Activated naive CD8-positive, alpha-beta T cell treated with anti-CD3 and anti-CD28 coated beads, Interleukin-2, amount 10 ng/mL, durations not matched to agents 7 days and 5 days (primary cell): Measurements from ENCODE around the gene DOCK6. TPM values are rescaled to one million over a fixed set of nuclear protein-coding genes. Genes with fewer than 3 reads are reported as not detected.

ENCODE experiments used
- ATAC-seq: fragments of 150-1000 bp; cut with Tn5 transposase; one replicate; pipeline ENCODE4 v1.10.0; 2021; ENCODE audit warnings: low read depth, moderate library complexity
- POLR2A ChIA-PET: fragments of 350-600 bp; sonication (Branson Sonifier 250); formaldehyde crosslinking; loops from one replicate; lab custom pipeline; 2021; ENCODE audit warnings: antibody characterized with exemption; lab: Charles Lee
- DNase-seq: peaks from one replicate; pipeline ENCODE4 v3.0.0; 2021
- H3K27ac Mint-ChIP-seq: one replicate; pipeline ENCODE4 v1.8.0; 2022; ENCODE audit warnings: mild to moderate bottlenecking, mixed read lengths
- H3K27me3 Mint-ChIP-seq: one replicate; pipeline ENCODE4 v1.8.0; 2022; ENCODE audit warnings: mild to moderate bottlenecking, moderate library complexity, mixed read lengths
- H3K36me3 Mint-ChIP-seq: one replicate; pipeline ENCODE4 v1.8.0; 2021; ENCODE audit warnings: mild to moderate bottlenecking, mixed read lengths
- H3K4me1 Mint-ChIP-seq: one replicate; pipeline ENCODE4 v1.8.0; 2021; ENCODE audit warnings: mixed read lengths
- H3K4me3 Mint-ChIP-seq: one replicate; pipeline ENCODE4 v1.8.0; 2022; ENCODE audit warnings: mild to moderate bottlenecking, moderate library complexity, mixed read lengths
- H3K9me3 Mint-ChIP-seq: one replicate; pipeline ENCODE4 v1.8.0; 2021; ENCODE audit warnings: mixed read lengths
- total RNA-seq, 2 experiments: library from RNA; stranded (reverse); gene quantifications; one replicate each; pipeline ENCODE4 v1.2.3, GENCODE V29; 2021

DOCK6 gene
- total RNA-seq, 2 experiments from 2014 or later, result 0.43 to 0.72 TPM

DNA sequence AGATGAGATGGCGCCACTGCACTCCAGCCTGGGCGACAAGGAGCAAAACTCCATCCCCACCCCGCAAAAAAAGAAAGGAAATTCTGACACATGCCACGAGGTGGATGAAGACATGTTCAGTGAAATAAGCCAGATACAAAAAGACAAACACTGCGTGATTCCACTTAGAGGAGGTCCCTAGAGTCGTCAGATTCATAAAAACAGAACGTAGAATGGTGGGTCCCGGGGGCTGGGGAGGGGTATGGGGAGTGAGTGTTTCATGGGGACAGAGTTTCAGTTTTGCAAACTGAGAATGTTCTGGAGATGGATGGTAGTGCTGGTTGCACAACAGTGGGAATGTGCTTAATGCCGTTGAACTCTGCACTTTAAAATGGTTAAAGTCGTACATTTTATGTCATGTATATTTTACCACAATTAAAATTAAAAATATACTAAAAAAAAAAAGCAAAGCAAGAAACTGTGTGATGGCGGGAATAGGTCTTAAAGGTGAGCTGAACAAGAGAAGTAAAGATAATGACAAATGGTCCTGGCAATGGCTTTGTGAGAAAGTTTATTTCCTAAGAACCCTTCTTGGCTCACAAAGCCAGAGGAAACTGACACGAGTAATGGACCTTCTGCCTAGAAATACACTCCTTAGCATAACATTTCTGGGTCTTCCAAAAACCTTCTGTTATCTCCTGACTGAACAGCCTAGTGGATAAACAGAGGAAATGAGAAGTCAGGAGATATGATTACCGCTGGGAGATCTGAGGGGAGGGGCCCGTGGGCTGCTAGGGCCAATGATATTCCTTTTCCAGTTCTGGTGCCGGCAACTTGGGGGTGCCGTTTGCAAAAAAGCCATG is 102.5 kb downstream of the DOCK6 start:
- no peaks in the 10 kb centered on the region for H3K36me3 Mint-ChIP-seq
- POLR2A ChIA-PET, result no interaction called here
- DNase-seq (no peak), ATAC-seq (no peak)
- no peak overlapping the region for H3K4me3 Mint-ChIP-seq
- peaks cover 2% of the 10 kb centered on the region for H3K27me3 Mint-ChIP-seq
- H3K27ac Mint-ChIP-seq, result no peak overlapping the region
- H3K9me3 Mint-ChIP-seq, result no peaks in the 10 kb centered on the region
- peaks cover 6% of the 10 kb centered on the region for H3K4me1 Mint-ChIP-seq

- peaks cover 2% of the 10 kb centered on the region for H3K27me3 Mint-ChIP-seq
- H3K36me3 Mint-ChIP-seq, result peaks cover 18% of the 10 kb centered on the region
- no peaks in the 10 kb centered on the region for H3K9me3 Mint-ChIP-seq
- peak; percentile 89 for DNase-seq
- H3K4me1 Mint-ChIP-seq, result peaks cover 18% of the 10 kb centered on the region
- H3K27ac Mint-ChIP-seq, result peak within 1 kb of the TSS; percentile 93
- POLR2A ChIA-PET, result interaction anchor here (0.6 to 2.1 kb wide), 12 partner anchors 8 to 248 kb away, joined by 3 to 13 read pairs (median 4); partner anchors contain the start of genes LDLR and SWSAP1
- H3K4me3 Mint-ChIP-seq, result peak within 1 kb of the TSS; percentile 92
- ATAC-seq, result peak; percentile 100
Observed at GRCh38 chr19:11155373-11156120, 106.8 kb downstream of the DOCK6 start, which contains the start of gene SPC24. SPC24 (minus strand) TSS chr19:11155782; CDS start chr19:11155776, 6 bp downstream.

DNA sequence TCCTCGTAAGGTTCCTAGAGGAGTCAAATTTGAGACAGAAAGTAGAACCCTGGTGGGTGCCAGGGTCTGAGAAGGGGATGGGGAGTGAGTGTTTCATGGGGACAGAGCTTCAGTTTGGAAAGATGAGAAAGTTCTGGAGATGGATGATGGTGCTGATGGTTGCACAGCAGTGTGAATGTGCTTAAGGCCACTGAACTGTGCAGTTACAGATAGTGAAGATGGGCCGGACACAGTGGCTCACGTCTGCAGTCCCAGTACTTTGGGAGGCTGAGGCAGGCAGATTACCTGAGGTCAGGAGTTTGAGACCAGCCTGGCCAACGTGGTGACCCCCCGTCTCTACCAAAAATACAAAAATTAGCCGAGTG is 107.7 kb downstream of the DOCK6 start:
- no peak for ATAC-seq
- POLR2A ChIA-PET, result interaction anchor here (0.7 to 2.1 kb wide), 6 partner anchors 11 to 220 kb away, joined by 3 to 13 read pairs (median 4); partner anchors contain the start of genes LDLR and SWSAP1
- H3K27ac Mint-ChIP-seq, result peak overlapping the region; percentile 93
- H3K4me1 Mint-ChIP-seq, result peaks cover 18% of the 10 kb centered on the region
- peak overlapping the region; percentile 92 for H3K4me3 Mint-ChIP-seq
- no peaks in the 10 kb centered on the region for H3K27me3 Mint-ChIP-seq
- H3K36me3 Mint-ChIP-seq, result peaks cover 18% of the 10 kb centered on the region
- DNase-seq, result no peak
- no peaks in the 10 kb centered on the region for H3K9me3 Mint-ChIP-seq

DNA sequence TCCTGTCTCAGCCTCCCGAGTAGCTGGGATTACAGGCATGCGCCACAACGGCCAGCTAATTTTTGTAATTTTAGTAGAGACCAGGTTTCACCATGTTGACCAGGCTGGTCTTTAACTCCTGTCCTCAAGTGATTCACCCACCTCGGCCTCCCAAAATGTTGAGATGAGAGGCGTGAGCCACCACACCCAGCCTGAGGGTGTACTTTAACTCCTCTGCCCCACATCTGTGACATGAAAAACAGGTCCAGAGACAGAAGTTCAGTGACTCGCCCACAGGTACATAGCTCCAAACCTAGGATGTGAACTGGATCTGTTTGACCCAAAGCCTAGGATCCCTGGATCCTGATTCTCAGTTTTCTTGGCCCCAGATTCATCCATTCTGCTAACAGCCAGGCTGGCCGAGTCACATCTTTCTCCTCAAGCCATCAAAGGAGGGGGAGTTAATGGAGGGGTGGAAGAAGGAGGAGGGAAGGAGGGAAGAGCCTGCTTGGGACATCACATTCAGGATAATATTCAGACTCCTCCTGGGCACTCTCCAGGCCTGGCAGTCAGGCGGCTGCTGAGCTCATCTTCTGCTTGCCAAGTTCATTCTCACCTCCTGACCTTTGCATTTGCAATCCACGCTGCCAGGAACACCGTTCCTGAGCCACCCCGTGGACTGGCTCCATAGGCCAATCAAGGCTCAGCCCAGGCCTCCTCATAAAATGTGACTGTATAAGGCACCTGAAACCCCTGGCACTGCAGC is 109.8 kb downstream of the DOCK6 start:
- peaks cover 18% of the 10 kb centered on the region for H3K4me1 Mint-ChIP-seq
- H3K27ac Mint-ChIP-seq, result no peak overlapping the region
- H3K4me3 Mint-ChIP-seq, result peak overlapping the region; percentile 17
- DNase-seq (no peak), ATAC-seq (no peak)
- POLR2A ChIA-PET, result no interaction called here
- no peaks in the 10 kb centered on the region for H3K27me3 Mint-ChIP-seq
- peaks cover 37% of the 10 kb centered on the region for H3K36me3 Mint-ChIP-seq
- no peaks in the 10 kb centered on the region for H3K9me3 Mint-ChIP-seq

GRCh38 chr19:11151181-11151580 is 111.1 kb downstream of the DOCK6 start:
- peaks cover 48% of the 10 kb centered on the region for H3K36me3 Mint-ChIP-seq
- no peaks in the 10 kb centered on the region for H3K27me3 Mint-ChIP-seq
- H3K27ac Mint-ChIP-seq, result no peak overlapping the region
- DNase-seq, result no peak
- peaks cover 14% of the 10 kb centered on the region for H3K4me1 Mint-ChIP-seq
- H3K4me3 Mint-ChIP-seq, result no peak overlapping the region
- POLR2A ChIA-PET, result interaction anchor here (0.7 to 1.2 kb wide), 3 partner anchors 9 to 13 kb away, joined by 3 to 6 read pairs (median 4); no protein-coding TSS in a partner anchor
- ATAC-seq, result no peak
- no peaks in the 10 kb centered on the region for H3K9me3 Mint-ChIP-seq

Other genes starting within 250 kb of the DOCK6 start
- 10 to 100 TPM; 83.8 to 84.8 TPM for gene LDLR, start 173.1 kb downstream of the DOCK6 start, total RNA-seq
- 10 to 100 TPM; 63.0 to 65.4 TPM for gene SPC24, start 106.7 kb downstream of the DOCK6 start, total RNA-seq
- 1 to 10 TPM; 5.3 to 7.9 TPM for gene KANK2, start 65.0 kb downstream of the DOCK6 start, total RNA-seq
- gene ANGPTL8, start 22.9 kb downstream of the DOCK6 start, total RNA-seq, result not detected
- gene TSPAN16, start 33.6 kb upstream of the DOCK6 start, total RNA-seq, result not detected
- gene RAB3D, start 77.1 kb upstream of the DOCK6 start, total RNA-seq, result 10 to 100 TPM; 10.1 to 11.8 TPM
- 10 to 100 TPM; 29.4 to 35.2 TPM for gene TMEM205, start 83.7 kb upstream of the DOCK6 start, total RNA-seq
- gene CCDC159, start 84.0 kb upstream of the DOCK6 start, total RNA-seq, result 10 to 100 TPM; 36.2 to 40.7 TPM
- gene PLPPR2, start 92.9 kb upstream of the DOCK6 start, total RNA-seq, result 1 to 10 TPM; 5.5 to 6.3 TPM
- 1 to 10 TPM; 3.0 to 3.3 TPM for gene SWSAP1, start 112.1 kb upstream of the DOCK6 start, total RNA-seq
- gene EPOR, start 121.8 kb upstream of the DOCK6 start, total RNA-seq, result 1 to 10 TPM; 8.3 to 8.8 TPM
- not detected for gene RGL3, start 156.8 kb upstream of the DOCK6 start, total RNA-seq
- gene ODAD3, start 172.6 kb upstream of the DOCK6 start, total RNA-seq, result not detected
- 100 to 1,000 TPM; 297 to 310 TPM for gene PRKCSH, start 173.1 kb upstream of the DOCK6 start, total RNA-seq
- gene ELAVL3, start 218.5 kb upstream of the DOCK6 start, total RNA-seq, result not detected
- 10 to 100 TPM; 21.1 to 21.8 TPM for gene ZNF653, start 243.3 kb upstream of the DOCK6 start, total RNA-seq